ENCODE data around the gene ZNF438. TPM values are rescaled to one million over a fixed set of nuclear protein-coding genes. Genes with fewer than 3 reads are reported as not detected.

ZNF438 gene
- total RNA-seq, 1 experiment from 2014 or later: 0.83 TPM

DNA sequence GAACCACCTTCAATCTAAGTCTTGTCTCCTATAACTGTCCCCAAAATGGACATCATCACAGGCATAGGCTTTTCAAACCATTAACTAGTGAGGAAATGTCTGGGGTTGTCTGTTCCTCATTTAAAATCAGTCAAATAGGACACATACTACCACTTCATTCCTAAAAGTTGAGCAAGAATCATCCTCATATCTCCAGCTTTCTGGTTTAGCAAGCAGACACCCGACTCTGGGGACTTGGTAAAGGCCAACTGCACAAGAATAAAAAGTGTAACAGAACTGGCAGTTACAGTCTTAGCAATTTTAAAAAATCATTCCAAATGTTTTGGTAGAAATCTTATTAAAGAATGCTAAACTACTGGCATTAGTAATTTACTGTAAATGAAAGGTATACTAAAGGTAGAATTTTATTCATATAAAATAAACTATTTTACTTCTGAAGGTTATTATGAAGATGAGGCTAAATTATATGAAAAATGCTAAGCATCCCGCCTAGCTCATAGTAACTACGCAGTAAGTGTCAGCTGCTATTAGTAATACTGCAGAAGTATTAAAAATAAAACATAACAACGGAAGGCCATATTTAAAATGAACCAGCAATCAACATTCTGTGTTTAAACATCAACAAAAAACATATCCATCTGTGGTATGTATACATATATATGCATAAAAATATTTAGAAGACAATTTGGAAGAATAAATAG lies 60.8 kb downstream of the ZNF438 start:
- no peaks in the 10 kb centered on the region for H3K9me3 ChIP-seq (ENCODE audit: control insufficient read depth, low read depth, low read length)
- H3K27me3 ChIP-seq (ENCODE audit: insufficient read depth, low read length): no peaks in the 10 kb centered on the region
- no peak overlapping the region for H3K27ac ChIP-seq (ENCODE audit: insufficient read length, low read depth, low read length)
- no CpG with 5 or more reads among the region's 4 CpGs for WGBS (ENCODE audit: extremely low coverage, insufficient read length, low lambda C conversion rate)
- no peaks in the 10 kb centered on the region for H3K4me1 ChIP-seq (ENCODE audit: insufficient read depth, low read length)
- H4K20me1 ChIP-seq (ENCODE audit: control insufficient read depth, insufficient read depth, insufficient read length): no peaks in the 10 kb centered on the region
- TF ChIP-seq CTCF (conservative IDR thresholded peaks at IDR 0.05): no peak
- no peaks in the 10 kb centered on the region for H3K23me2 ChIP-seq (ENCODE audit: insufficient read length, low read depth, low read length, poor library complexity, severe bottlenecking)
- no peak overlapping the region for H3K9ac ChIP-seq (ENCODE audit: extremely low read depth, insufficient read length, low read length)
- no peaks in the 10 kb centered on the region for H3K79me1 ChIP-seq (ENCODE audit: insufficient read depth, low read depth, low read length, poor library complexity, severe bottlenecking)
- no peak overlapping the region for H3K4ac ChIP-seq (ENCODE audit: low read depth, low read length)
- H3K79me2 ChIP-seq (ENCODE audit: insufficient read depth, low read length): no peaks in the 10 kb centered on the region
- no peaks in the 10 kb centered on the region for H3K9me3 Mint-ChIP-seq
- DNase-seq: no peak
- no peak overlapping the region for H3K23ac ChIP-seq (ENCODE audit: insufficient read length, low read depth, low read length)
- H3K14ac ChIP-seq (ENCODE audit: insufficient read depth, low read length): no peak overlapping the region
- H3K4me2 ChIP-seq (ENCODE audit: insufficient read depth, insufficient read length, low read length): no peak overlapping the region
- no peaks in the 10 kb centered on the region; the same call in 1 of the 2 replicates for H3K27me3 Mint-ChIP-seq (ENCODE audit: low read depth)
- H2AFZ ChIP-seq (ENCODE audit: low read length): no peak overlapping the region
- no peak overlapping the region for H4K91ac ChIP-seq (ENCODE audit: insufficient read length, low read depth, low read length)
- no peak overlapping the region for H3T11ph ChIP-seq (ENCODE audit: low read length)
- H4K5ac ChIP-seq (ENCODE audit: insufficient read length, low read depth, low read length): no peak overlapping the region
- H2BK12ac ChIP-seq (ENCODE audit: insufficient read length, low read depth, low read length): no peak overlapping the region
- no peak overlapping the region for H4K8ac ChIP-seq (replicated peaks; ENCODE audit: insufficient read length, low read depth, low read length)
- H3K36me3 Mint-ChIP-seq (ENCODE audit: insufficient read depth in 1 of 3, low read depth in 3 of 3): no peaks in the 10 kb centered on the region
- H2BK5ac ChIP-seq (ENCODE audit: insufficient read length, low read length): no peak overlapping the region
- no peak overlapping the region for H3K27ac Mint-ChIP-seq
- no peak overlapping the region for H3K4me3 Mint-ChIP-seq
- no peak overlapping the region for H2AK5ac ChIP-seq (ENCODE audit: insufficient read length, low read length)
- H2BK15ac ChIP-seq (ENCODE audit: low read depth, low read length): no peak overlapping the region
- H3K56ac ChIP-seq (ENCODE audit: insufficient read length, low read depth, low read length): no peak overlapping the region
- no peak overlapping the region for H2BK120ac ChIP-seq (ENCODE audit: low read depth, low read length, poor library complexity, severe bottlenecking)
- no peak overlapping the region for H3K18ac ChIP-seq (ENCODE audit: insufficient read length, low read depth, low read length)
- H3K4me1 Mint-ChIP-seq: no peaks in the 10 kb centered on the region
- H2BK20ac ChIP-seq (ENCODE audit: low read depth, low read length, poor library complexity, severe bottlenecking): no peak overlapping the region
